ENCODE data around the gene TNP2. TPM values are rescaled to one million over a fixed set of nuclear protein-coding genes. Genes with fewer than 3 reads are reported as not detected.

TNP2 gene
- total RNA-seq, 1 donor from 2014 or later: not detected

GRCh38 chr16:11272484-11272883, 3.4 kb upstream of the TNP2 start:
- no peak overlapping the region for H3K4me3 Mint-ChIP-seq (ENCODE audit: unreplicated experiment)

GRCh38 chr16:11271610-11272009, 2.5 kb upstream of the TNP2 start:
- Mint-ChIP-seq H3K27me3 (ENCODE audit: unreplicated experiment) (peaks cover 6% of the 10 kb centered on the region), H3K4me1 (ENCODE audit: unreplicated experiment) (no peaks in the 10 kb centered on the region), H3K36me3 (ENCODE audit: low read depth, unreplicated experiment) (no peaks in the 10 kb centered on the region), H3K27ac (ENCODE audit: unreplicated experiment) (no peak overlapping the region), H3K4me3 (ENCODE audit: unreplicated experiment) (no peak overlapping the region), H3K9me3 (ENCODE audit: unreplicated experiment) (no peaks in the 10 kb centered on the region)
- TF ChIP-seq CTCF (IDR thresholded peaks at IDR 0.05; ENCODE audit: unreplicated experiment): no peak
- DNase-seq (ENCODE audit: low spot score): no peak

More at GRCh38 chr16:11272484-11272883, 3.4 kb upstream of the TNP2 start:
- Mint-ChIP-seq H3K9me3 (ENCODE audit: unreplicated experiment) (no peaks in the 10 kb centered on the region), H3K4me1 (ENCODE audit: unreplicated experiment) (no peaks in the 10 kb centered on the region), H3K27ac (ENCODE audit: unreplicated experiment) (no peak overlapping the region), H3K36me3 (ENCODE audit: low read depth, unreplicated experiment) (no peaks in the 10 kb centered on the region), H3K27me3 (ENCODE audit: unreplicated experiment) (peaks cover 9% of the 10 kb centered on the region)
- no peak for TF ChIP-seq CTCF (IDR thresholded peaks at IDR 0.05; ENCODE audit: unreplicated experiment)
- no peak for DNase-seq (ENCODE audit: low spot score)

- peaks cover 6% of the 10 kb centered on the region for H3K27me3 Mint-ChIP-seq (ENCODE audit: unreplicated experiment)
These were observed 1.6 kb upstream of the TNP2 start for GRCh38 chr16:11270602-11271162.

GRCh38 chr16:11265124-11265523, 4.0 kb downstream of the TNP2 start:
- Mint-ChIP-seq H3K4me3 (ENCODE audit: unreplicated experiment) (no peak overlapping the region), H3K9me3 (ENCODE audit: unreplicated experiment) (no peaks in the 10 kb centered on the region), H3K27ac (ENCODE audit: unreplicated experiment) (no peak overlapping the region), H3K4me1 (ENCODE audit: unreplicated experiment) (no peaks in the 10 kb centered on the region), H3K27me3 (ENCODE audit: unreplicated experiment) (peaks cover 2% of the 10 kb centered on the region), H3K36me3 (ENCODE audit: low read depth, unreplicated experiment) (no peaks in the 10 kb centered on the region)
- no peak for TF ChIP-seq CTCF (IDR thresholded peaks at IDR 0.05; ENCODE audit: unreplicated experiment)
- DNase-seq (ENCODE audit: low spot score): no peak

More at GRCh38 chr16:11270602-11271162, 1.6 kb upstream of the TNP2 start:
- no peaks in the 10 kb centered on the region for H3K9me3 Mint-ChIP-seq (ENCODE audit: unreplicated experiment)
- no peak overlapping the region for H3K27ac Mint-ChIP-seq (ENCODE audit: unreplicated experiment)
- H3K36me3 Mint-ChIP-seq (ENCODE audit: low read depth, unreplicated experiment): no peaks in the 10 kb centered on the region
- TF ChIP-seq CTCF (IDR thresholded peaks at IDR 0.05; ENCODE audit: unreplicated experiment): no peak
- H3K4me1 Mint-ChIP-seq (ENCODE audit: unreplicated experiment): no peaks in the 10 kb centered on the region
- no peak for DNase-seq (ENCODE audit: low spot score)
- no peak overlapping the region for H3K4me3 Mint-ChIP-seq (ENCODE audit: unreplicated experiment)

- no peak for TF ChIP-seq CTCF (IDR thresholded peaks at IDR 0.05; ENCODE audit: unreplicated experiment)
- Mint-ChIP-seq H3K27ac (ENCODE audit: unreplicated experiment) (peak overlapping the region; percentile 0), H3K27me3 (ENCODE audit: unreplicated experiment) (peaks cover 2% of the 10 kb centered on the region), H3K9me3 (ENCODE audit: unreplicated experiment) (no peaks in the 10 kb centered on the region), H3K36me3 (ENCODE audit: low read depth, unreplicated experiment) (no peaks in the 10 kb centered on the region), H3K4me3 (ENCODE audit: unreplicated experiment) (no peak overlapping the region), H3K4me1 (ENCODE audit: unreplicated experiment) (no peaks in the 10 kb centered on the region)
- no peak for DNase-seq (ENCODE audit: low spot score)
These were observed 4.8 kb downstream of the TNP2 start for GRCh38 chr16:11264155-11264832.
